Activated T-helper 2 cell treated with anti-CD3 and anti-CD28 coated beads, Interferon-gamma antibody, Interleukin-2, Interleukin-4, amounts not matched to agents 10 μg/mL and 5 μg/mL and 100 μg/mL, durations not matched to agents 14 hours and 24 hours and 36 hours (primary cell): ENCODE results near the gene MRE11. TPM values are rescaled to one million over a fixed set of nuclear protein-coding genes. Genes with fewer than 3 reads are reported as not detected.

Source experiments
- DNase-seq: peaks from one replicate; pipeline ENCODE4 v3.0.0; 2021; ENCODE audit warnings: low spot score
- H3K27ac Mint-ChIP-seq: one replicate; pipeline ENCODE4 v1.8.0; 2021; ENCODE audit warnings: mixed read lengths
- H3K27me3 Mint-ChIP-seq: one replicate; pipeline ENCODE4 v1.8.0; 2021; ENCODE audit warnings: low read depth, mixed read lengths
- H3K36me3 Mint-ChIP-seq: one replicate; pipeline ENCODE4 v1.8.0; 2021; ENCODE audit warnings: low read depth, mixed read lengths
- H3K4me1 Mint-ChIP-seq: one replicate; pipeline ENCODE4 v1.8.0; 2021; ENCODE audit warnings: low read depth, mixed read lengths
- H3K4me3 Mint-ChIP-seq: one replicate; pipeline ENCODE4 v1.8.0; 2021; ENCODE audit warnings: low read depth, mild to moderate bottlenecking, moderate library complexity, mixed read lengths
- H3K9me3 Mint-ChIP-seq: one replicate; pipeline ENCODE4 v1.8.0; 2021; ENCODE audit warnings: mixed read lengths
- intact Hi-C: fragments of 100-400 bp; cut with micrococcal nuclease; formaldehyde crosslinking; loops from one replicate; pipeline ENCODE4 v1.15.1; 2023
- total RNA-seq: library from RNA; stranded (reverse); gene quantifications from 2 replicates; pipeline ENCODE4 v1.2.3, GENCODE V29; 2022

The MRE11 gene
- total RNA-seq, 1 donor from 2014 or later, result 45.8 TPM

DNA sequence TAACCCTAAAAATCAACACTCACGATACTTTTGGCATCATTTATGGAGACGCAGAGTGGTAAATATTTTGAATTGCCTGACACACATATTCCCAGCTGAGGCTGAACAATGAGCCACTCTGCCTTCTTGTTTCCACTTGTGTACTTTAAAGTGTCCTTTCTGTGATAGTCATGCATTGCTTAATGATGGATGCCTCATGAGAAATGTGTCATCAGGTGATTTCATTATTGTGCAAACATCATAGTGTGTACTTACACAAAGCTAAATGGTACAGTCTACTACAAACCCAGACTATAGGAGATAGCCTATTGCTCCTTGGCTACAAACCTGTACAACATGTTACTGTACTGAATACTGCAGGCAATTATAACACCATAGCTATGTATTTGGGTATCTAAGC, 44.2 kb downstream of the MRE11 start:
- no peaks in the 10 kb centered on the region for H3K4me1 Mint-ChIP-seq
- H3K27me3 Mint-ChIP-seq, result no peaks in the 10 kb centered on the region
- no peak for DNase-seq
- H3K9me3 Mint-ChIP-seq, result no peaks in the 10 kb centered on the region
- H3K4me3 Mint-ChIP-seq, result no peak overlapping the region
- intact Hi-C loops, result no loop called here
- no peak overlapping the region for H3K27ac Mint-ChIP-seq
- H3K36me3 Mint-ChIP-seq, result peaks cover 40% of the 10 kb centered on the region

DNA sequence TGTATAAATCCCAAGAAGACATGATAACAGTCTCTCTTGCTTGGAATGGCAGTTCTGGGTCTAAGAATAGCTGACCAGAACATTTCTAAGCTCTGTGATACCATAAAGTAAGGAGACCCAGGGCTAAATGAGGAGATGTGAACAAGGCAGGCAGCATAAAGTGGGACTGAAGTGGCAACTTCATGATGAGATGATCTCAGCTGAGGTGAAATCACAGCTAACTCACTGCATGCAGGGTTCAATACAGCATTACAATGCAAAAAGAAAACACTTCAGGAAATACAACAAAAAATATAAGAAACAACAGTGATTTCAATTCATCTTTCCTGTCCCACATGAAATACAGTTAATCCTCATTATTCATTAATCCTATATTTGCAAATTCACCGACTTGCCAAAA, 44.6 kb downstream of the MRE11 start:
- DNase-seq, result no peak
- peaks cover 44% of the 10 kb centered on the region for H3K36me3 Mint-ChIP-seq
- no peak overlapping the region for H3K27ac Mint-ChIP-seq
- no peak overlapping the region for H3K4me3 Mint-ChIP-seq
- intact Hi-C loops, result no loop called here
- no peaks in the 10 kb centered on the region for H3K9me3 Mint-ChIP-seq
- no peaks in the 10 kb centered on the region for H3K4me1 Mint-ChIP-seq
- no peaks in the 10 kb centered on the region for H3K27me3 Mint-ChIP-seq

DNA sequence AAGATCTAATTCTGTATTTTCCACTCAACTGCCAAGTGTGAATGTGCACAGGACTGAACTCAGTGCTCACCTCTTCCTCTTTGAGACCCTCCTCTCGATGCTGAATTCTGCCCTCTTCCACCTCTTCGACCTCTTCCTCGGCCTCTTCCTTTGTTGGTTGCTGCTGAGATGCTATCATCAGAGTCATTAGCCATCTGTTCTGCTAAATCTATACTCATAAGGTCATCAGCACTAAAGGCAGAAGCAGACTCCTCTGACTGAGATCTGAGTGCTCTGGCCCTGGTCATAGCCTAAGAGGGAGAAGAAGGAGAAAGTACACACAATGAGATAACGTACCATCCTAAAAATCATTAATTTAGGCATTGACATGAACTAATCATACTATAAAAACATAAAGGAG, 46.5 kb downstream of the MRE11 start:
- intact Hi-C loops, result no loop called here
- Mint-ChIP-seq H3K27me3 (no peaks in the 10 kb centered on the region), H3K36me3 (peaks cover 42% of the 10 kb centered on the region), H3K27ac (peak overlapping the region; percentile 44), H3K9me3 (no peaks in the 10 kb centered on the region), H3K4me1 (no peaks in the 10 kb centered on the region), H3K4me3 (no peak overlapping the region)
- DNase-seq, result no peak

DNA sequence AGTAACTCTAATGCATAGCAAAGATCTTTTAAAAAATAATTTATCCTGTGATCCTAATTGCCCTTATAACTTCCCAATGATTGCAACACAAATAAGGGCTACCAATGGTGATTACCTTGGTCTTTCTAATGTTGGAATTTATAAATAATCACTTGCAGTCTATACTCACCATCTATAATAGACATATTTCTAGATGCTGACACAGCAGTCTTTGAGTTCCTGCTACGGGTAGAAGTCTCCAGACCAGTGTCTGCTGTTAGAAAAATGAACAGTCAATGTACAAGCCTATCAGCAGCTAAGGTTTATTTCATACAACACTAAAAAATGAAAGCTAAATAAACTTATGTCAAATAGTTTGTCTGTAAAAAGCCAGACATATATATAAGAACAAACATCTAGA, 48.0 kb downstream of the MRE11 start:
- no peak overlapping the region for H3K4me3 Mint-ChIP-seq
- no peaks in the 10 kb centered on the region for H3K9me3 Mint-ChIP-seq
- intact Hi-C loops, result no loop called here
- no peaks in the 10 kb centered on the region for H3K27me3 Mint-ChIP-seq
- DNase-seq, result no peak
- H3K27ac Mint-ChIP-seq, result no peak overlapping the region
- peaks cover 45% of the 10 kb centered on the region for H3K36me3 Mint-ChIP-seq
- no peaks in the 10 kb centered on the region for H3K4me1 Mint-ChIP-seq

DNA sequence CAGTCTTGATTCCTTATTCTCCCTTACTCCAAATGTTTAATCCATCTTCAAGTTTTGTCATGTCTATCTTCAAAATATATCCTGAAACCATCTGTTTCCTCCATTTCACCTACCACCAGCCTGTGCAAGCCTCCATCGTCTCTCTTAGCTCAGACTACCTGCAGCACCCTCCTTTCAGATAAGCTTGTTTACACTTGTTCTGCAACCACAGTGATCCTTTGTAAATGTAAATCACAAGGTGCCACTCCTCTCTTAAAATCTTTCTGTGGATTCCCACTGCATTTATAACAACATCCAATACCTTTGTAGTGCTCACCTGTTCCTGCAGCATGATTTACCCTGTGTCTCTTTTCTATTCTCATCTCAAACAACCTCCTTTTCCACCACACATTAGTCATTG, 60.6 kb downstream of the MRE11 start:
- H3K9me3 Mint-ChIP-seq, result no peaks in the 10 kb centered on the region
- H3K36me3 Mint-ChIP-seq, result peaks cover 64% of the 10 kb centered on the region
- no peak overlapping the region for H3K27ac Mint-ChIP-seq
- no peak overlapping the region for H3K4me3 Mint-ChIP-seq
- H3K27me3 Mint-ChIP-seq, result no peaks in the 10 kb centered on the region
- intact Hi-C loops, result no loop called here
- no peak for DNase-seq
- H3K4me1 Mint-ChIP-seq, result no peaks in the 10 kb centered on the region

DNA sequence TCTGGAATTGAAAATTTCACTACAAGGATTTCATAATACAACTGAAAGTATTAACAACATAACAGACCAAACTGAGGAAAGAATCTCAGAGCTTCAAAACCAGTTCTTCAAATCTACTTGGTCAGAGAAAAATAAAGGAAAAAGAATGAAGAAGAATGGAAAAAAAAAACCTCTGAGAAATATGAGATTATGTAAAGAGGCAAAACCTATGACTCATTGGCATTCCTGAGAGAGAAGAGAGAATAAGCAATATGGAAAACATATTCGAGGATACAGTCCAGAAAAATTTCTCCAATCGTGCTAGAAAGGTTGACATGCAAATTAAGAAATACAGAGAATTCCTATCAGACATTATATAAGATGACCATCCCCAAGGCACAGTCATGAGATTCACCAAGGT, 69.0 kb downstream of the MRE11 start:
- intact Hi-C loops, result loop anchor here (5.0 kb wide), 1 partner anchor 43 kb away; no protein-coding TSS in a partner anchor
- H3K36me3 Mint-ChIP-seq, result peaks cover 65% of the 10 kb centered on the region
- no peaks in the 10 kb centered on the region for H3K4me1 Mint-ChIP-seq
- no peak for DNase-seq
- H3K27ac Mint-ChIP-seq, result no peak overlapping the region
- no peaks in the 10 kb centered on the region for H3K27me3 Mint-ChIP-seq
- no peak overlapping the region for H3K4me3 Mint-ChIP-seq
- no peaks in the 10 kb centered on the region for H3K9me3 Mint-ChIP-seq

DNA sequence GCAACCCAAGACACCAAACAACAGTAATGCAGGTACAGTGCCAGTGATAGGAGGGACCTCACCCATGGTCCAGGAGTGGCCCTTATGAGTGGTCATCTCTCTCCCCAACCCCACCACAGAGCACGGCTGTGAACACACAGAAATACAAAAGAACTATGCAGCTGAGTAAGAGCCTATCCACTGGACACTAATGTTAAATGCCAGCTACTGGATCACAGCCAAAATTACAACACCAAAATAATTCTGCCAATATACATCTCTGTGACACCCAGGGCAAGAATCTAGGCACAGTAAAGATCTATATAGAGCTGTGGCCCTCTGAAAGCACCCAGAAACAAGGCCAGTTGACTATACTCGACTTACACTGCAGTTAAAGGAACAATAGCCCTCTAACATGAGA, 69.6 kb downstream of the MRE11 start:
- H3K36me3 Mint-ChIP-seq, result peaks cover 62% of the 10 kb centered on the region
- no peak overlapping the region for H3K27ac Mint-ChIP-seq
- H3K4me1 Mint-ChIP-seq, result no peaks in the 10 kb centered on the region
- no peak overlapping the region for H3K4me3 Mint-ChIP-seq
- no peaks in the 10 kb centered on the region for H3K9me3 Mint-ChIP-seq
- intact Hi-C loops, result no loop called here
- DNase-seq, result no peak
- no peaks in the 10 kb centered on the region for H3K27me3 Mint-ChIP-seq

DNA sequence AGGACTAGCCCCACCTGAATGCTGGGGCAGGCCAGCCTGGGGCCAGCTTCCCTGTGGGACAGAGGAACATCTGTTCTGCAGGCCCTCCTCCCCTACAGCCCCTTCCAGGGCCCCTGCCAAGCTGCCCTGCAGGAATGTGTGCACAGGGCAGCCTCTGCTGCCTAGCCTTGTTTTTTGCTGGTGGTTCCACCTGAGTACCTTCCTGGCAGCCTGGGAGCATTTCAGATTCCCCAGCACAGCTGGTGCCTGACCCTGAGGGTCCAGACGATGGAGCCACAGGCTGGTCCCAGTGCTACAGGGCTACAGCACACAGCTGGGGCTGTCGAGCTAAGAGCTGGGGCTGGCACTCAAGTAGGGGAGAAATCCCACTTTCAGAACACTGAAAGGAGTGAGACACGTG, 70.1 kb downstream of the MRE11 start:
- Mint-ChIP-seq H3K27ac (no peak overlapping the region), H3K4me3 (no peak overlapping the region), H3K36me3 (peaks cover 62% of the 10 kb centered on the region), H3K4me1 (no peaks in the 10 kb centered on the region), H3K9me3 (no peaks in the 10 kb centered on the region), H3K27me3 (no peaks in the 10 kb centered on the region)
- intact Hi-C loops, result no loop called here
- no peak for DNase-seq

DNA sequence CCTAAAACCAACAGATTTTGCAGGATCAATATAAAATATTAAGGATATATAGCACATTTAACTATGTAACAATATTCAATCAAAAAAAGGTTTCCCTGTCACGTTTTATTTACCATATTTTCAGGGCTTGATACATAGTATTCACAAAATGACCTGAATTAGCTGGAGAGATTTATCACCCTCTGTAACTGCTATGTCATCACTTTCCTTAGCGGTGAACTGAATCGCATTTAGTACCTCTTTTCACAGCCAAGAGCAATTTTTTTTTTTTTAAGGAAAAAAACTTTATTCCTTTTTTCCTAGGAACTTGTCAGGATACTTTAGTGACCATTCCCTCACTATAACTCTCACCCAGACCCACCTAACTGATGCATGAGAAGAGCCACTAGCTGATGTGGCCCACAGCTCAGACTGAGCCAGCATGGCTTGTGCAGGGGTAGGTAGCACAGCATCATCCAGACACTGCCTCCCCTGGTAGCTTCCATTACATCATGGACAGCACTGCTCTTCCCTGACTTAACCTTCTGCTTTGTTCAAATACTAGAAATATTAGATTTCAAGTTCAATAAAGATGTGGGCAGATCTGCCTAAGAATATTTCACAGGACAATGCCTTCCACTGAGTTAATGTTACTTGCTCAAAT, 75.4 kb downstream of the MRE11 start:
- Mint-ChIP-seq H3K36me3 (peaks cover 35% of the 10 kb centered on the region), H3K9me3 (no peaks in the 10 kb centered on the region), H3K4me3 (no peak overlapping the region), H3K4me1 (no peaks in the 10 kb centered on the region), H3K27ac (peak overlapping the region; percentile 51), H3K27me3 (no peaks in the 10 kb centered on the region)
- DNase-seq, result no peak
- intact Hi-C loops, result no loop called here

DNA sequence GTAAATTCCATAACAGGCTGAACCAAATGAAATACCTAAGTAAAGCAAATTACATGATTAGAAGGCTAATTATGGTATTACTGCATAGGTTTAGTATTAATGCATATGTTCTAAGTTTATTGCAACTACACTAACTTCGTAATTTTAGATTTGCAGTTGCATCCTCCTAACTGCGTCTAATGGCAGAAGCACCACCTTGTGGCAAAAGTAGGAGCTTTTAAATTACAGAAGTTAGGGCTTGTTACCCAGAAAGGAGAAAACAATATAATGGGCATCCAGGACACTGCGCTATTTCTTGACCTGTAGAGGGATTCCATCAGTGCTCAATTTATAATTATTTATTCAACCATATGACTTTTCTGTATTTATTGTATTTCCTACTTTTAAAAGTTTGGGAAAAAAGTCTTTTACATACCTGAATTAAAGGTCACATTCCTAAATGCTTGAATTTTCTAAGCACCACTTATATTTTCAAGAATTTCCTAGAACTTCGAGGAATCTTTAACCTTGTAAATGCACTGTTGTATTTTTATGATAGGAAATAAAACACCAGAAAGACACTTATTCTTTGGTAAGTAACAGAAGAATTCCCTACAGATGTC, 76.2 kb downstream of the MRE11 start:
- no peak overlapping the region for H3K27ac Mint-ChIP-seq
- intact Hi-C loops, result no loop called here
- H3K36me3 Mint-ChIP-seq, result peaks cover 36% of the 10 kb centered on the region
- H3K4me1 Mint-ChIP-seq, result no peaks in the 10 kb centered on the region
- H3K27me3 Mint-ChIP-seq, result no peaks in the 10 kb centered on the region
- H3K9me3 Mint-ChIP-seq, result no peaks in the 10 kb centered on the region
- H3K4me3 Mint-ChIP-seq, result no peak overlapping the region
- no peak for DNase-seq

DNA sequence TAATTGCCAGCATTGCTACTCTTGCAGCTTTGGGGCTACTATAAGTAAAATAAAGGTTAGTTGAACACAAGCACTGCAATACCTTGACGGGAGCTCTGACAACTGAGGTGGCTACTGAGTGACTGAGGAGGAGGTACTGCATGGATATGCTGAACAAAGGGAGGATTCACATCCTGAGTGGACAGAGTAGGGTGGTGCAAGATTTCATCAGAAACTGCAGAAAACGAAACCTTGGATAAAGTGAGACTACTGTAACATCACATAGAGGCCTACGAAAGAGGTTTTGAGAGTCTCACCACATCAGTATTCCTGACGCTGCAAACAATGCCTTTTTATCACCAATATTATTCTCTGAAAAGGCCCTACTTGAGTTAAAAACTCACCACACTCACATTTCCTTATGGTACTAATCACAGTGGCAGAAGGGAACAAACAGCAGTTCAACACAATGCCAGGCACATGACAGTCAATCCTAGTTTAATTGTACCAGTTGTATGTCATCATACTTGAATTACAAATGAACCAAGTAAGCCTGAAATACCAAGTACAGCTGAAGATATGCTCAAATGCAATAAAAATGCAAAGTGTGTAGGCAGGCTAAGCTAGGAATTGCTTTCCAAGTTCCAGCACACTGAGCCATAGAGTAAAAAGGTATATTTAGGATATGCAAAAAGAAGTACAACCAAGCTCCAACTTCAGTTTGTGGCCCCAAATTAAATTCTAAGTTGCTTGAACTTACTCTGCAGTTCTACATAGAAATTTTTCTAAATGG, 88.4 kb downstream of the MRE11 start:
- H3K4me1 Mint-ChIP-seq, result peaks cover 3% of the 10 kb centered on the region
- H3K27me3 Mint-ChIP-seq, result peaks cover 20% of the 10 kb centered on the region
- DNase-seq, result no peak
- peaks cover 3% of the 10 kb centered on the region for H3K9me3 Mint-ChIP-seq
- intact Hi-C loops, result no loop called here
- no peak overlapping the region for H3K27ac Mint-ChIP-seq
- H3K36me3 Mint-ChIP-seq, result no peaks in the 10 kb centered on the region
- H3K4me3 Mint-ChIP-seq, result no peak overlapping the region

DNA sequence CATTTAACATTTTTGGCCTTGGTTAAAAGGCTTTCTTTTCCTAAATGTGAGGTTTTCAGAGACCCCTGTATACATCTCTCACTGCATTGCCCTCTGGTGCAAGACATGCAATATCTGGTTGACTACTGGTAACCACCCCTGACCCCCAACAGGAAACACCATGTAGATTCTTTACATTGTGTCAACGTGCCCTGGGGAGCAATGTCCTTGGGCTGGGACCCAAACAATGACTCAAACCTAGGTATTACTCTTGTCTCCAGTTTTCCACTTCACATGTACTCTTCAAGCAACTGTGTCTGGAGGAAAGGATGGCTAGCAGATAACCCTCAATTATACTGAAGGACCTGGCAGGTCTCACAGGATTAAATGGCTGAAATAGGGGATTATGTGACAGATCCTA, 91.3 kb downstream of the MRE11 start:
- Mint-ChIP-seq H3K27ac (no peak overlapping the region), H3K36me3 (no peaks in the 10 kb centered on the region), H3K4me1 (peaks cover 3% of the 10 kb centered on the region), H3K27me3 (peaks cover 42% of the 10 kb centered on the region), H3K4me3 (no peak overlapping the region), H3K9me3 (no peaks in the 10 kb centered on the region)
- DNase-seq, result no peak
- intact Hi-C loops, result no loop called here

DNA sequence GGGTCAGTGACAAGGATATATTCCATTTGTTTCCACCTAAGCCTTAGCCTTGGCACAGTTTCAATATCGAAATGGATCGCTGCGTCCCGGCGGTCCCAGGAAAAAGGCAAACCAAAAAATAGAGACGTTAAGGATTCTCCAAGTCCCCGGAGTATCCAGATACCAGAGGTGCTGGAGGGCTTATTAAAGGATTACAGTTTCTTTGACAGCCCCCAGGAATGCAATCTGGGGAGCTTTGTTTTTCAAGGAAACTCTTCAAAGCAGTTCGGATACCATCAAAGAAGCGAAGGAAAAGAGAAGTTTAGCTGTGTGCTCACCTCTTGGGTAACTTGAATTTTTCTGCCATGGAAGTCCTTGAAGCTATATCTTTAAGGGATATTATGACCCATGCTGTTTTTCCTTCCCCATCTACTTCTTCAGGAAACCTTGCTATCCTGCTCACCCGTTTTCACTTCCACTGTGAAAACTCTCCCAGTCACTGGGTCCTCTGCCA, 91.8 kb downstream of the MRE11 start:
- H3K27me3 Mint-ChIP-seq, result peaks cover 44% of the 10 kb centered on the region
- H3K36me3 Mint-ChIP-seq, result no peaks in the 10 kb centered on the region
- no peak overlapping the region for H3K4me3 Mint-ChIP-seq
- H3K4me1 Mint-ChIP-seq, result peaks cover 3% of the 10 kb centered on the region
- DNase-seq, result no peak
- intact Hi-C loops, result no loop called here
- H3K9me3 Mint-ChIP-seq, result no peaks in the 10 kb centered on the region
- no peak overlapping the region for H3K27ac Mint-ChIP-seq
